HG03432 (cell line): ENCODE results near the gene POLRMT.

Experiments
- ATAC-seq: cut with Tn5 transposase; IDR thresholded peaks from one replicate; pipeline ENCODE4 v1.9.1; 2021; ENCODE audit warnings: mild to moderate bottlenecking, moderate library complexity; ENCODE audit not compliant: unreplicated experiment

The POLRMT gene

GRCh38 chr19:581399-582111 is 51.8 kb downstream of the POLRMT start:
- ATAC-seq = no peak

DNA sequence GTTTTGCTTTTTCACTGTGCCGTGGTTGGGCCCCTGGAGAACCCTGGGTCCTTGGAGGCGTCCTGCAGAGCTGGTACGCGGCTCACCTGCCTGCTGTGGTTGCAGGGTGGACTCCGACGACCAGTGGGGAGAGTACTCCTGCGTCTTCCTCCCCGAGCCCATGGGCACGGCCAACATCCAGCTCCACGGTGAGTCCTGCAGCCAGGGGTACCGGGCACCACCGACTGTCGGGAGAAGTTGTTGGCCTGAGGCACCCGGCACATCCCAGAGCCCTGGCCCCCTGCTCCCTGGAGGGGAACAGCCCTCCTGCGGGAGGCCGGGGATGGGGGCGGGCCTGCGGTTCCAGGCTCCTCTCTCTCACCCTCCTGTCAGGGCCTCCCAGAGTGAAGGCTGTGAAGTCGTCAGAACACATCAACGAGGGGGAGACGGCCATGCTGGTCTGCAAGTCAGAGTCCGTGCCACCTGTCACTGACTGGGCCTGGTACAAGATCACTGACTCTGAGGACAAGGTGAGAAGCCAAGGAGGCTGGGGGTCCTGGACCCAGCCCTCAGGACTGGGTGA is 53.0 kb downstream of the POLRMT start:
- no peak for ATAC-seq

- ATAC-seq = no peak
These were observed 53.5 kb downstream of the POLRMT start for GRCh38 chr19:579842-580155.

DNA sequence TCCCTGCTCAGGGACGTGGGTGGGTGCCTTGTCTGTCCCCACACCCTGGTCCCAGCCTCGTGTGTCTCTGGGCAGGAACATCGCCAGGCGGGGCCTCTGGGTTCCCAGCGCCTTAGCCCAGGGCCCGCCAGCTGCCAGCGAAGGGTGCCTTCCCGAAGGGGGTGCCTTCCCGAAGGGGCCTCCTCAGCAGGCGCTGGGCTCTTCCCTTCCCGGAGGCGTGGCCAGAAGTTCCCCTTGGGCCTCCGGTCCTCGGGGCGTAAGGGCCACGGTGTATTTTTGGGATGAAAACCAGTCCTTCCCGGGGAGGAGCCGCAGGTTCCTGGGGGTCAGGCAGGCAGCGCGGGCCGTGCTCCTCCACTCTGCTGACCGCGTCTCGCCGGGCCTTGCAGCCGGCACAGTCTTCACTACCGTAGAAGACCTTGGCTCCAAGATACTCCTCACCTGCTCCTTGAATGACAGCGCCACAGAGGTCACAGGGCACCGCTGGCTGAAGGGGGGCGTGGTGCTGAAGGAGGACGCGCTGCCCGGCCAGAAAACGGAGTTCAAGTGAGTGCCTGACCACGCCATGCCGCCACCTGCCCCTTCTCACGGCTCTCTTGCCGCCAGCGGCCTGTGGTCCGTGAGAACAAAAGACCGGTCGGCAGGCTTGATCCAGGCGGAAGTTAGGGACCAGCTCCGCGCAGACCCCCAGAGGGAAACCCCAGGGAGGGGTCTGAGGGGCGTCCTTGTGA is 54.1 kb downstream of the POLRMT start:
- ATAC-seq = no peak

DNA sequence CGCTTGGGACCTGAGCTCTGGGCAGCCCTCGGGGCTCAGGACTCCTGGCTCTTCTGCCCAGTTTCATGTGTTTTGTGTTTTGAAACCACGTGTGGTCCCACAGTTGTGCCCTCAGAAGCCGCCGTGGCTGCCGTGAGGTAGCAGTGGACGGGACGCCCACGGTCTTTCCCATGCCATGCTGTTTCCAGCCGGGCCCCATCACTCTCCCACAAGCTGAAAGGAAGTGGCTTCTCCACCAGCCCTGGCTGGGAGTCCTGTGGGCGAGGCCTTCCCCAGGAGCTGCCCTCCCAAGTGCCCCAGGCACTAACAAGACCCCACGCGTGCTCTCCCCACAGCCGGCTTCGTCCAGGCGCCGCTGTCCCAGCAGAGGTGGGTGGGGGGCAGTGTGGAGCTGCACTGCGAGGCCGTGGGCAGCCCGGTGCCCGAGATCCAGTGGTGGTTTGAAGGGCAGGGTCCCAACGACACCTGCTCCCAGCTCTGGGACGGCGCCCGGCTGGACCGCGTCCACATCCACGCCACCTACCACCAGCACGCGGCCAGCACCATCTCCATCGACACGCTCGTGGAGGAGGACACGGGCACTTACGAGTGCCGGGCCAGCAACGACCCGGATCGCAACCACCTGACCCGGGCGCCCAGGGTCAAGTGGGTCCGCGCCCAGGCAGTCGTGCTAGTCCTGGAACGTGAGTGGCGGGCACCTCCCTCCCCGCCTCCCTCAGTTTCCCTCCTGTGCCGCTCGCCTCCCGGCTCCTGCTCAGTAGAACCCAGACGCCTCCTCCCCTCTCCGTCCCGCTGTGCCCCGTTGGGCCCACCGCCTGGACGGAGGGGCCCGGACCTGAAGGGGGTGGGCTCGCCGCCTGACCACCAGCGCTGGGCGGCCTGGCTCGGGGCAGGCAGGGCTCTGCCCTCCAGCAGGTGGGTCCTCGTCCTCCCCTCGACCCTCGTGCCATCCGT is 55.6 kb downstream of the POLRMT start:
- no peak for ATAC-seq

GRCh38 chr19:576768-577438 is 56.4 kb downstream of the POLRMT start:
- ATAC-seq = no peak

- ATAC-seq = no peak
These were observed 57.5 kb downstream of the POLRMT start for GRCh38 chr19:575527-576506.

DNA sequence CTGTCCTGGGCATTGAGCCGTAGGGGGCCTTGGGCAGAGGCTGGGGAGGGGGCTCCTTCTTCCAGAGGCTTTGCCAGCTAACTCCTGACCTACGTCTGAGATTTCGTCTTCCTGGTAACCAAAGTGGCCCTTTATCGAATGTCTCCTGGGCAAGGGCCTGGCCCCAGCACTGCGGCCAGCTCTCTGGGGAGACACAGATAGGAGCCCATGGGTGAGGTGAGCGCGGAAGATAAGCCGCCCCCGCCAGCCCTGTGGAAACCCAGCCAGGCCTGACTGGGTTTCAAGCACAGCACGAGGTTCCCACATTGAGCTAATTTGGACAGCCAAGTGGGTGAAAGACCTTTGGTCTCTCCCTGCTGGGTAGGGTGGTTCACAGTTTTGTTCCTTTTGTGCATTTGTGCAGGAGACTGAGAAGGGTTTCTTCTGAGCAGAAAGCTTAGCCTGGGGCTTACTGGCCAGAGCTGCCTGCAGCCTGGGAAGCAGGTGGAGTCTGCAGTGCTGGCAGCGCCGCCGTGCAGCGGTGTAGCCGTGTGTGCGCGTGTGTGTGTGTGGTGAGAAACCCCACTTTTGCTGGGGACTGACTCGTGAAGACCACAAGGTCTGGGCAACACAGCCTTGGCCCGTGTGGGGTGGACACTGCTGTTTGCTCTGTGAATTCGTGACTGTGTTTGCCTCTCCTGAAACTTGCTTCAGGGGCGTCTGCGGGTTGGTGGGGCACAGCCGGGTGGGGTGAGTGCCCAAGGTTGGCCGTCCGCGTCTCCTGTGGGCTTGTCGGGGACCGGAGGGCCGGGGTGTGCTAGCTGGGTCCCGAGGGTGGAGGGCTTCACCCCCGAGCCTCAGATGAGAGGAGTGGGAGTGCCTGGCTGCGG is 58.4 kb downstream of the POLRMT start:
- ATAC-seq = peak; percentile 27

- ATAC-seq = no peak
These were observed 59.9 kb downstream of the POLRMT start for GRCh38 chr19:573519-573825.

DNA sequence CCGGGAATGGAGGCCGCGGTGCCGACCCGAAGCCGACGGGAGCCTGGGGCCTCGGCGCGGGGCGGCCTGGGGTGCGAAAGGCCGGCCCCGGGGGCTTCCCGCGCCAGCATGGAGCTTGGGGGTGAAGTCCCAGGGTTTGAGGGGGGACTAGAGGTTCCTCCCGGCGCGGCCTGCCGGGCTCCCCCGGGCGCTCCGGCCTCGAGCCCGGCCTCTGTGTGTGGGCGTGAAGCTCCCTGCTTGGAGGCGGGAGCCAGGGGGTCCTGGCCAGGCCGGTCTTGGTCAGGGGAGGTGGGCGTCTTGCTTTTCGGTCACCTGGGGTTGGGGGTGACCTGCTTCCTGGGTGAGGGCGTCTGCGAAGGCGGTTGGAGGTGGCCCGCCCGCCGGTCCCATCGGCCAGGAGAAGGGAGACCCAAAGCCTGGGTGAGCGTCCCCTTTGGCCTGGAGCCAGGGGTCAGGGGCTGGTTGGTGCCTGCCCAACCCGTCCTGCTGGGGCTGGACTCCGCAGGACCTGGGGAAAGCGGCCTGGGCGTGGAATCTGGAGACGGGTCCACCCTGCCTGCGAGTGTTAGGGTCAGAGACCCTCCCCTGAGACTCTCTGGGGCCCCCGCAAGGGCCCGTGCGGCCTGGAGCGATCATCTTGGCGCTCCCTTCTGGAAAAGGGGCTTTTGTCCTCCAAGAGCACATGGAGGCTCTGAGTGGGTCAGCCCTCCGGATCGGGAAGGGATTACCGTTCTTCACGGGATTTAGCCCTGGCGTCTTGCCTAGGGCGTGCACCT is 60.4 kb downstream of the POLRMT start:
- peak; percentile 36 for ATAC-seq

GRCh38 chr19:572140-572742 is 61.1 kb downstream of the POLRMT start, which contains the start of gene BSG:
BSG (plus strand) TSS chr19:572596; CDS start chr19:572635, 39 bp downstream.
- ATAC-seq = peak; percentile 73

DNA sequence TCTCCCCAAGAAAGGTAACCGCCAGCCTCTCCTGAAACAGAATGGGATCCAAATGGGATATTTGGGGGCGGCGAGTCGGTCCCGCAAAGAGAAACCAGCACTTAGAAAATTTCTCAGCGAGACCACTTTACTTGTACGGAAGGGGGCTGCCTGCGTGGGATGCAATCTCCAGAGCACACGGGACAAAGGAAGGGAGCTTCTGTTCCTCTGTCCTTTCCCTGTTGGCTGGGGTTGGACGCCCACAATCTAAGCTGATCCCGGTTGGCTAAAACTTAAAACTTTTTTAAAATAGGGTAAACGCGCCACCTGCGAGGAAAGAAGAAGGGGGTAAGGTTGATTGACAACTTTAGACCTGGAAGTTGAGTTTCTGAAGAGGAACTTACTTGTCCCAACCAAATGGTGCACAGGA is 61.8 kb downstream of the POLRMT start:
- no peak for ATAC-seq

- no peak for ATAC-seq
These were observed 62.3 kb downstream of the POLRMT start for GRCh38 chr19:570937-571565.

DNA sequence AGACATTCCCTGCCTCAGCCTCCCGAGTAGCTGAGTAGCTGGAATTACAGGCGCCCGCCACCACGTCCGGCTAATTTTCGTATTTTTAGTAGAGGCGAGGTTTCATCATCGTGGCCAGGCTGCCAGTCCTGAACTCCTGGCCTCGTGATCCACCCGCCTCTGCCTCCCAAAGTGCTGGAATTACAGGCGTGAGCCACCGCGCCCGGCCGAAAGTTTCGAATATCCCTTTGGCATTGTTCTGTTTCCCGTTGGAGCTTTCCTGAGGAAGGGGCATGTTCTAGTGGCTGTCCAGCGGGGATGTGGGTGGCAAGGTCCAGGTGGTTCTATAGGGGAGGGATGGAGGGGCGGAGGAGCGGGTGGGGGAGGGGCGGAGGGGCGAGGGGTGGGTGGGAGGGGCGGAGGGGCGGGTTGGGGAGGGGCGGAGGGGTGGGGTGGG is 63.1 kb downstream of the POLRMT start:
- ATAC-seq = no peak

GRCh38 chr19:567296-567900 is 65.9 kb downstream of the POLRMT start:
- ATAC-seq = no peak
